HG03439 (cell line): ENCODE data around the gene PCNP.
"Not testable (repeated sequence)": the region's sequence is repeated elsewhere in the genome, so short reads cannot be mapped to it uniquely, and the experiment has no call there.

Source experiments
- ATAC-seq: cut with Tn5 transposase; IDR thresholded peaks from one replicate; pipeline ENCODE4 v1.9.1; 2021; ENCODE audit warnings: mild to moderate bottlenecking, moderate library complexity; ENCODE audit not compliant: unreplicated experiment

The PCNP gene, protein sequence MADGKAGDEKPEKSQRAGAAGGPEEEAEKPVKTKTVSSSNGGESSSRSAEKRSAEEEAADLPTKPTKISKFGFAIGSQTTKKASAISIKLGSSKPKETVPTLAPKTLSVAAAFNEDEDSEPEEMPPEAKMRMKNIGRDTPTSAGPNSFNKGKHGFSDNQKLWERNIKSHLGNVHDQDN

DNA sequence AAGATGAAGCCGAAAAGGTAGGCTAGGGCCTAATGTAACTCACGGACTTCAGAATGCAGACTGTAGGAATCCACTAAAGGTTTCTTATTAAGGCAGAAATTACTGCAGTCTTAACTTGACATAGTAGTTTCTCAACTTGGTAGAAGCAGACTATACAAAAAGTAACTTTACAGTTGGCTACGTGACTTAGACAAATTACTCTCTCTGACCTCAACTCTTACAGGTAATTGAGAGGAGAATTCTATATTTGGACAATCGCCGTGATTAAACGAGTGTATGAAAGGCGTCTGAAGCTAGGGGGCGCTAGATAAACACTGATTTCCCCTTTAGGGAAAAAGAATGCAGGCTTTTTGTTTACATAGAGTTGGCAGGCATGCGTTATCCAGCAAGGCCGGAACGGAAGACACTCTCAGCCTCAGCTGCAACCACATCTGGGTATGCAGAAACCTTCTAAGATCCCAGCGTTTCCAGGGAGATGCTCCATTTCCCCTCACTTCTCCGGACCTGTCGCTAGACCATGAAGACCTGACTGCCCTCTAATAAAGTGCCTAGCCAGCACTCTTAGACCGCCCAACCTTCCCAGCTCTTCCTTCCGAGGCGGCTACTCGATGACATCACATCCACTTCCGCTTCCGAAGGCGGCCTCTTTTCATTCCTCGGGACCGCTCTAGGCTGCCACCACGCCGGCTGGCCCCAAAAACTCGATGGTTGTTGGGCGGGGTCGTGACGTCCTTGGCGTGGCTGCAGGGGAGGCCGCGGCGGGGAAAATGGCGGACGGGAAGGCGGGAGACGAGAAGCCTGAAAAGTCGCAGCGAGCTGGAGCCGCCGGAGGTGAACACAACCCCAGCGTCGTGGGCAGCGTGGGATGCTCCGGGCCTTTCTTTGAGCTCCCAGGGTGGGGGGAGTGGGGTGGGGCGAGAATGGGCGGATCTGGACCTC lies at the start of gene PCNP:
PCNP (plus strand) TSS at position 732 of the 939 bp plus-strand sequence; CDS start at position 768, 36 bp downstream.
- ATAC-seq = peak; percentile 91

DNA sequence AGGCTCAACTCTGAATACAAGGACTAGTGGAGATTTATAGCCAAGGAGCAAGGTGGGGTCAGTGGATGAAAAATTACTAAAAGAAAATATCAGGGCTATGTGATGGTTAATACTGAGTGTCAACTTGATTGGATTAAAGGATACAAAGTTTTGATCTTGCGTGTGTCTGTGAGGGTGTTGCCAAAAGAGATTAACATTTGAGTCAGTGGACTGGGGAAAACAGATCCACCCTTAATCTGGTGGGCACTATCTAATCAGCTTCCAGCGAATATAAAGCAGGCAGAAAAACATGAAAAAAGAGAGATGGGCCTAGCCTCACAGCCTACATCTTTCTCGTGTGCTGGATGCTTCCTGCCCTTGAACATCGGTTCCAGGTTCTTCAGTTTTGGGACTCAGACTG lies 46.5 kb upstream of the PCNP start:
- ATAC-seq = no peak

DNA sequence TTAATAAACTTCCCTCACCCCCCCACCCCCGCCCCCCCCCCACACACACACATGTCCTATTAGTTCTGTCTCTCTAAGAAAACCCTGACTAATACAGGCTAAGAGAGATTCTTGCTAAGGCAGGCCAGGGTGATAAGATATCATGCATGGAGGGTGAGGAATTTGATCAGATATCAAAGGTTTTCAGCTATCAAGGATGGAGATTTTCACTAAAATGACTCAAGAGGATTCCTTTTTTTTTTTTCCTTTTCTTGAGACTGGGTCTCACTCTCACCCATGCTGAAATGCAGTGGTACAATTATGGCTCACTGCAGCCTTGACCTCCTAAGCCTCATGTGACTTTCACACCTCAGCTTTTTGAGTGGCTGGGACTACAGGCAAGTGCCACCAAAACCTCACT lies 46.1 kb upstream of the PCNP start:
- no peak for ATAC-seq

DNA sequence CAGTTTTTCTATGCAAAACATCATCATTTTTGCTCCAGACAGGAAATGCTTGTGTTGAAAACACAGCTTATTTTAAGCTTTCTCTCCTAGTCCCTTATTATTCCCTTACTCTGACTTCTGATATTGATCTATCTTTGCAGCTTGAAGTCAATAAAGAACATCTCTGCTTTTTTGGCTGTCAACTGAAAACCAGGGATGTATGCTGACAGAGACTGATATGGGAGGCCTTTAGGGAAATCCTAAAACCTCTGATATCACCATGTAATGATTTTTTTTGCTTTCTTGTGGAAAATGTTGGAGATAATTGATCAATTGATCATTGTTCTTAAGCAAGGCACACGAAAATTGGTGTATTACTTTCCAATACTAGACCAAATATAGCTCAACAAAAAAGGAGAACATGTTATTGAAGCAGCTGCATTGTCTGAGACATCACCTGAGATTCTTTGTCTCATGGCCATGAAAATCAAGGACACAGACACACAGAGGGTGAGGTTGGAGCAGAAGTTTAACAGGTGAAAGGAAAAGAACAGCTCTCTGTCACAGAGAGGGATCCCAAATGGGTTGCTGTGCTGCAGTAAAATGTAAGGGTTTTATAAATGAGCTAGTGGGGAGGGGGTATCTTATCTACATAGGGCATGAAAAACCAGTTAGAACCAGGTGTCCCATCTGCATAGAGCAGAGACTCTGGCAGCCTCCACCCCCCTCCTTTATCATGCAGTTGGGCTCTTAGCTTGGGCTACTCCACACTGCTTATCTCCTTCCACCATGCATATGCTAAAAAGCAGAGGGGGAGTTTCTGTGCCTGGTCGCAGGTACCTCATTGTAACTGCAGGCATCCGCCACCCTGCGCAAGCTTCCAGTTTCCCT lies 43.9 kb upstream of the PCNP start:
- no peak for ATAC-seq

DNA sequence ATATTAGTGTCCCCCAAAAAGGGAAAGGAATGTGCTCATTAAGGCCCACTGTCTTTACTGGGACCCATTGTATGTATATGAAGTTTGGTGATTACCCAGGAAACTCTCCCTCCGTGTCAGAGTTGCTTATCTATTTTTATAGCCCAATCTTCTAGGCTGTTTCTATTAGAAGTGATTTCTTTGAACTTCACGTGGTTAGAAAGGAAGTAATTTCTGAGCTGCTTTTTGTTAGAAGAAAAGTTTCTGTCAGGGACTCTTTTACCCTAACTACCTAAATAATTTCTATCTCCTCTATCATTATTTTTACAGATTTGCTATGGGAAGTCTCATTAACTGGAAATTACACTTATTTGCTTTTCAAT lies 43.3 kb upstream of the PCNP start:
- no peak for ATAC-seq

DNA sequence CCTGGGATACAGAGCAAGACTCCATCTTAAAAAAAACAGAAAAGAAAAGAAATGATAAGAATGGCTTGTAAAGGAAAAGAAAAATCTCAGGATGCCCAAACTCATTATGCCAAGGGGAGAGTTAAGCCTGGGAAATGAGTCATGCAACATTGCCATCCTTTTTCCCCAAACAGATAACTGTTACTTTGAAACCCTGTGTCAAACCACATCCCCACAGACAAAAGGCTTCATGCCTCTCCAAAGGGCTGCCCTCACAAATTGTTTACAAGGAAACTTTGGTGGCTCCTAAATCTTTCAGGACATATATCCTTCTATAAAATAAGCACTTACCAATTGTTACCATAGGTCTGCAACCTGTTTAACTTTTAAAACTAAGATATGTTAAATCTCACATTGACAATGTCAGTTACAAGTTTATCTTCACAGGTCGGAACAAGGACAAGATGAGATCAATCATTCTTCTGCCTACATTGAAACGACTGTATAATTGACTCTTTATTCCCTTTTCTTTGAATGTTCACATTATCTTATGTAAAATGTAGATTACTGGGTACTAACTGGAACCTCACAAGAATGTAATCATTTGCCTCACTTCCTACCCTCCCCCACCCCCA lies 42.4 kb upstream of the PCNP start:
- ATAC-seq = no peak

DNA sequence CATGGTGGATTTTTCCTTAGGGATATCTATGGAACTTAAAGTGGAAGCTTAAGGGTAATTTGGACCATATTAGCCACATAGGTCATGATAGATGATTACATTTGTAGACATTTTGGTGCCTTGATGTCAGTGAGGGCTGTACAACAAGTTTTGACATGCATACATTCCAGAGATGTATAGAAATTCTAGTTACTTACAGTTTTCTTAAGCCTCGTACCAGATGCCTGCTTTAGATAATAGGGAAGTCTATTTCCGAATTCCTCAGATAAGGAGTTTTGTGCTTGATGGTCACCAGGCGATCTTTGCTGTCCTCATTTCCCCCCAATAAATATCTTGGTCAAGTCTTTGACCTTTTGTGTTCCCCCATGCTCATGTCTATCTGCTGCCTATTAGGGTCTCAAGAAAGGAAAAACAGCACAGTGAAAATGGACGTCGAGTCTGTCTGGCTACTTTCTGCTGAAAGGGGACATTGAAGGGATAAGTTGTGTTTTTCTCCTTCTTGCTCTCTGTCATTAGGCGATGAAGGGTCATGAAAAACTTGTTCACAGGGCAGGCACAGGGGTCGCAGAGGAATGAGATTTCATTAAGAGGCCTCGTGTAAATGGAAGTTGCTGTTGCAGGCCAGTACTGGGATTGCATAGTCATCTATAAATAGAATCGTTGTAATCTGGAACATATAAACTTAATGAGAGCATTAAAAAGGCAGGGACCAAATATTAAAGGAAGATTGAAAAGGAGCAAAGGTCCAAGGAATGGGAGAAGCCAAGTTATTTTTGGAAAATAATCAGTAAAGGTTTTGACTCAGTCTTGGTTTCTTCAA lies 41.0 kb upstream of the PCNP start:
- ATAC-seq = no peak

DNA sequence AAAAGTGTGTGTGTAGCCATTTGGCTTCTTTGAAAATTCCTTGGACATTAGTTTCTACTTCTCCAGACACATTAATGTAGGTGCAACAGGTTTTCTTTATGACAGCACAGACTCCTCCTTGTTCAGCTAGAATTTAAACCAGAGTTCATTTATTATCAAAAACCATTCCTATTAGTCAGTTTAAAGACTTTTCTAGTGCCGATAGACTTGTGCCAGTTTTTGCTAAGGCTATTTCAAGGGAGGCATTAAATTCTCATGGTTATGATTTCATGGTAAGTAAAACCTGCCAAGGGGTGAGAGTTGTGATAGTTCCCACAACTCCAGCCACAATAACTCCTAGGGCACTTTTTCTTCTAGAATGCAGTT lies 40.4 kb upstream of the PCNP start:
- no peak for ATAC-seq

DNA sequence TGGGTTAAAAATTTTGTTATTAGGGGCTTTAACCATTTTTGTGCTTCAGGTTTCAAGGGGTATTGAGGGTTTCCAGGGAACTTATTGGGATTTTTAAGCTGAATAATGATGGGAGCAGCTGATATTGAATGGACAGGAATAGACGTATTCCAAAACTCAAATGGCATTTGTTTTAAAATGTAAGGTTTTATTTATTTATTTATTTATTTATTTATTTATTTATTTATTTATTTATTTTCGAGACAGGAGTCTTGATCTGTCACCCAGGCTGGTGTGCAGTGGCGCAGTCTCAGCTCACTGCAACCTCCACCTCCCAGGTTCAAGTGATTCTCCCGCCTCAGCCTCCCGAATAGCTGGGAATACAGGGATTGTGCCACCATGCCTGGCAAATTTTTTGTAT lies 38.8 kb upstream of the PCNP start:
- ATAC-seq = no peak

DNA sequence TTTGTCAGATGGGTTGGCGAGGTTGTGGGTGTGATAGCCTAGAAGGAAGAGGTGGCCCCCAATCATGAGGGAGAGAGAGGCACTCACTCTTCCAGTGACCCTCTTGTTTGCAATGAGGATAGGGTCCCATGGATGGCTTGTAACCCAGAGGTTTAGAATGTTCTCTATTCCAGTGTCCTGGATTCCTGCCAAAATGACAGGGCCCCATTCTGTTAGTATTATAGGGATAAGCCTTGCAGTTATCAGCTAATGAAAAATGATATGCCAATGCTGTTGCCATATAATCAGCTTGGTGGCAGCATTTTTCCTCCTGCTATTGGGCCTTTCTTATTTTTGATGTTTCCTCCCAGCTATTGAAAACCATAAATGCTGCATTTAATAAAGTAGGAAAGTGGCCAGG lies 37.7 kb upstream of the PCNP start:
- no peak for ATAC-seq

DNA sequence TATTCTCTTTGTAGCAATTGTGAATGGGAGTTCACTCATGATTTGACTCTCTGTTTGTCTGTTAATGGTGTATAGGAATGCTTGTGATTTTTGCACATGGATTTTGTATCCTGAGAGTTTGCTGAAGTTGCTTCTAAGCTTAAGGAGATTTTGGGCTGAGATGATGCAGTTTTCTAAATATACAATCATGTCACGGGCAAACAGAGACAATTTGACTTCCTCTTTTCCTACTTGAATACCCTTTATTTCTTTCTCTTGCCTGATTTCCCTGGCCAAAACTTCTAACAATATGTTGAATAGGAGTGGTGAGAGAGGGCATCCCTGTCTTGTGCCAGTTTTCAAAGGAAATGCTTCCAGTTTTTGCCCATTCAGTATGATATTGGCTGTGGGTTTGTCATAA lies 37.0 kb upstream of the PCNP start:
- ATAC-seq = not testable (repeated sequence)

DNA sequence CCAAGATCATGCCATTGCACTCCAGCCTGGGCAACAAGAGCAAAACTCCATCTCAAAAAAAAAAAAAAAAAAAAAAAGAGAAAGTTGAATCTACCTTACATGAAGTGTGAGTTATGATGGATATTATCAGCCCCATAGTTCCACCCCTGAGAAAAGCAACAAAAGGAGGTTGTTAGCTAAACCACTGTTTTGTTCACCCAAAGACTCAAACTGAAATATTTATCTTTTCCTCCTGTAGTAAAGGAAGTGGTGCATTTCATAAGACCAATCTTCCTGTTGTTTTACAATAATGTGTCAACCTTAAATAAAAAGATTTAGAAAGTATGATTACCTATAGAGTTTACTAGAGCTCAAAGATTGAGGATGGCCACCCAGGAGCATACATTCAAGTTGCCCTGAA lies 31.0 kb upstream of the PCNP start:
- ATAC-seq = no peak

DNA sequence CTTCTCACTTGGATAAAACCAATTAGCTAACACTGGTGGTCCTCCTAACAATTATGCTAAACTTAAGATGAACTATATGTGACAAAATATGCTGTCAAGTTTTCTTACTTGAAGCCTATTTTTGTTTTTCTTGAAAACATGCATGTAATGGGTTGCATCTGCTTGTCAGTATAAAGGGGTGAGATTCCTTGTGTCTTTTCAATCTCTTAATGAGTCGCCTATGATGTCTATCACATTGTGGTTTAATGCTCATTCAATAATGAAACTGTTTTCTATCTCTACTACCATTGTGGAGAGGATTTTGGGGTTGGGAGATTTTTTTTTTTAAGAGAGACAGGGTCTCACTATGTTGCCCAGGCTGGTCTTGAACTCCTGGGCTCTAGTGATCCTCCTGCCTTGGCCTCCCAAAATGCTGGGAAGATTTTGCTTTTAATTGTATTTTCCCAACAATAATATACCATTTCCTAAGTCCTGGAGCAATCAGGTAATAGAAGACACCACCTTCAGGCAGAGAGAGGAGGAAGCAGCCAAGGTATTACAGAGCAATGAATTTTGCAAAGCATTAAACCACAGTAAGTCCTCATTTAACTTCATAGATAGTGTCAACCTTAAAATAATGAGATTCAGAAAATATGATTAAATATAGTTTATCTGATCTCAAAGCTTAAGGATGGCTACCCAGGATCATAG lies 29.7 kb upstream of the PCNP start:
- ATAC-seq = no peak

DNA sequence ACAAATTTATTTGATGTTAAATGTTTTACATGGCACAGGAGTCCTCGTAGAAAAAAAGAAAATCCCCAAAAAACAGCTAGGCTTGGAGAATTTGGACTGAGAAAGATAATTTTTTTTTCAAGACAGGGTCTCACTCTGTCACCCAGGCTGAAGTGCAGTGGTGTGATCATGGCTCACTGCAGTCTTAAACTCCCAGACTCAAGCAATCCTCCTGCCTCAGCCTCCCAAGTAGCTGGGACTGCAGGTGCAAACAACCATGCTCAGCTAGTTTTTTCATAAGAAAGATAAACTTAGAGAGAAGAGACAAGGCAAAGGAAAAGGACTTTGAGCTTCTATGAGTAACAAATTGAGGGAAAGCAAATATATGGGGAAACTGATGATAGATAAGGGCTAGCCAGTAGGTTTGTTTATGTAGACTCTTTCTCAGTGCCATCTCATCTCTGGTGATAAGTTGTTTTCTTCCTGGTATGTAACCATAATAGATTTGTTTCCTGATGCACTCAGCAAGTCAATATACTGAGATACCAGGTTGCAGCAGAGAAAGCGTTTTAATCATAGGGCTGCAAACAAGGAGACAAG lies 25.4 kb upstream of the PCNP start:
- ATAC-seq = no peak

DNA sequence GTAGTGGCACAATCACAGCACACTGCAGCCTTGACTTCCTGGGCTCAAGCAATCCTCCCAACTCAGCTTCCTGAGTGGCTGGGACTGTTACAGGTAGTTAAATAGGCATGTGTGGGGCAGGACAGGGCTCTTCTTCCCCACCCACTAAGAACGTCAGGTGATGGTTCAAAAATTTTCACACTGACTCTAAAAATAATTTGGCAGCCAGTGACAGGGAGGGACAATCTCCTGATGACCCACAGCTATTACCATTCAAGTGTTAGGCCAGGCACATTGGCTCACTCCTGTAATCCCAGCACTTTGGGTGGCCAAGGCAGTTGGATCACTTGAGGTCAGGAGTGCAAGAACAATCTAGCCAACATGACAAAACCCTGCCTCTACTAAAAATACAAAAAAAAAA lies 24.5 kb upstream of the PCNP start:
- ATAC-seq = no peak

DNA sequence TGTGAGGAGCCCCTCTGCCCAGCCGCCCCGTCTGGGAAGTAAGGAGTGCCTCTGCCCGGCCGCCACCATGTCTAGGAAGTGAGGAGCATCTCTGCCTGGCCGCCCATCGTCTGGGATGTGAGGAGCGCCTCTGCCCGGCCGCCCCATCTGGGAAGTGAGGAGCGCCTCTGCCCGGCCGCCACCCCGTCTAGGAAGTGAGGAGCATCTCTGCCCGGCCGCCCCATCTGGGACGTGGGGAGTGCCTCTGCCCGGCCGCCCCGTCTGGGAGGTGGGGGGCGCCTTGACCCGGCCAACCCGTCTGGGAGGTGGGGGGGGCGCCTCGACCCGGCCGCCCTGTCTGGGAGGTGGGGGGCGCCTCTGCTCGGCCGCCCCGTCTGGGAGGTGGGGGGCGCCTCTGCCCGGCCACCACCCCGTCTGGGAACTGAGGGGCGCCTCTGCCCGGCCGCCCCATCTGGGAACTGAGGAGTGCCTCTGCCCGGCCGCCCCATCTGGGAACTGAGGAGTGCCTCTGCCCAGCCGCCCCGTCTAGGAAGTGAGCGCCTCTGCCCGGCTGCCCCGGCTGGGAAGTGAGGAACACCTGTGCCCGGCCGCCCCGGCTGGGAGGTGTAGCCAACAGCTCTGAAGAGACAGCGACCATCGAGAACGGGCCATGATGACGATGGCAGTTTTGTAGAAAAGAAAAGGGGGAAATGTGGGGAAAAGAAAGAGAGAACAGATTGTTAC lies 22.5 kb upstream of the PCNP start:
- ATAC-seq = not testable (repeated sequence)

DNA sequence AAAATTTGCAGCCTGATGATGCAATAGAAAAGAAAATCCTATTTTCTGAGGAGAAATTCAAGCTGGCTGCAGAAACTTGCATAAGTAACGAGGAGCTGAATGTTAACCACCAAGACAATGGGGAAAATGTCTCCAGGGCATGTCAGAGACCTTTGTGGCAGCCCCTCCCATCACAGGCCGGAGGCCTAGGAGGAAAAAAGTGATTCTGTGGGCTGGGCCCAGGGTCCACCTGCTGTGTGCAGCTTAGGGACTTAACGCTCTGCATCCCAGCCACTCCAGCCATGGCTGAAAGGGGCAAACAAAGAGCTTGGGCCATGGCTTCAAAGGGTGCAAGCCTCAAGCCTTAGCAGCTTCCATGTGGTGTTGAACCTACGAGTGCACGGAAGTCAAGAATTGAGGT lies 20.6 kb upstream of the PCNP start:
- not testable (repeated sequence) for ATAC-seq

DNA sequence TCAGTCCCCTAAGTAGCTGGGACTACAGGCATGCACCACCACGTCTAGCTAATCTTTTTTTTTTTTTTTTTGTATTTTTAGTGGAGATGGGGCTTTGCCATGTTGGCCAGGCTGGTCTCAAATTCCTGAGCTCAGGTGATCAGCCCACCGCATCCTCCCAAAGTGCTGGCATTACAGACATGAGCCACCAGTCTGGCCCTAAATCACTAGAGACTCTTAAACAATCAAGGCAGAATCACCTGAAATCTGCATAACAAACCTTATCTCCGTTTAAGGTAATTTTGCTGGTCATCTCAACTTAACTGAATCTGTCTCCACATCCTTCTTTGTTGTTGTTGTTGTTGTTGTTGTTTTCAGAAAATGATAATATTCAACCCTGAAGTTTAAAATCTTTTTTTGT lies 17.9 kb upstream of the PCNP start:
- ATAC-seq = no peak
